NCI-H460 (cell line): ENCODE results near the gene TCTN1. TPM values are rescaled to one million over a fixed set of nuclear protein-coding genes. Genes with fewer than 3 reads are reported as not detected.
"Not testable (repeated sequence)": the region's sequence is repeated elsewhere in the genome, so short reads cannot be mapped to it uniquely, and the experiment has no call there.

Experiments
- DNase-seq: peaks from one replicate; pipeline ENCODE4 v3.0.0-alpha.2; 2016; ENCODE audit warnings: low read depth; ENCODE audit errors: extremely low read depth
- total RNA-seq: library from RNA; depleted of rRNA; stranded (reverse); fragments of >200 nt; shearing (Covaris generic); gene quantifications from 2 replicates; pipeline ENCODE4 v1.2.3, GENCODE V29; 2014

Gene TCTN1
- total RNA-seq, 1 experiment from 2014 or later, result 42.6 TPM

GRCh38 chr12:110635055-110635454 is 21.1 kb downstream of the TCTN1 start:
- DNase-seq, result no peak

- no peak for DNase-seq
Observed at GRCh38 chr12:110636516-110636915, 22.6 kb downstream of the TCTN1 start.

GRCh38 chr12:110637869-110638441 is 24.0 kb downstream of the TCTN1 start:
- no peak for DNase-seq

- DNase-seq, result no peak
Observed at GRCh38 chr12:110638796-110639195, 24.9 kb downstream of the TCTN1 start.

- DNase-seq, result no peak
Observed at GRCh38 chr12:110639336-110640141, 25.6 kb downstream of the TCTN1 start.

- DNase-seq, result no peak
Observed at GRCh38 chr12:110640275-110641025, 26.5 kb downstream of the TCTN1 start.

GRCh38 chr12:110641521-110641920 is 27.6 kb downstream of the TCTN1 start:
- DNase-seq, result no peak

- DNase-seq, result no peak
Observed at GRCh38 chr12:110647631-110648040, 33.7 kb downstream of the TCTN1 start.

- no peak for DNase-seq
Observed at GRCh38 chr12:110649341-110649847, 35.5 kb downstream of the TCTN1 start.

GRCh38 chr12:110654238-110654637 is 40.3 kb downstream of the TCTN1 start:
- not testable (repeated sequence) for DNase-seq

- no peak for DNase-seq
Observed at GRCh38 chr12:110656071-110656655, 42.2 kb downstream of the TCTN1 start.

GRCh38 chr12:110657747-110658146 is 43.8 kb downstream of the TCTN1 start:
- no peak for DNase-seq

- no peak for DNase-seq
Observed at GRCh38 chr12:110658242-110658641, 44.3 kb downstream of the TCTN1 start.

- no peak for DNase-seq
Observed at GRCh38 chr12:110658878-110659277, 44.9 kb downstream of the TCTN1 start.

GRCh38 chr12:110661337-110661972 is 47.5 kb downstream of the TCTN1 start:
- no peak for DNase-seq

GRCh38 chr12:110666892-110667291 is 53.0 kb downstream of the TCTN1 start:
- no peak for DNase-seq

- no peak for DNase-seq
Observed at GRCh38 chr12:110667671-110668070, 53.7 kb downstream of the TCTN1 start.

GRCh38 chr12:110668480-110669192 is 54.7 kb downstream of the TCTN1 start:
- no peak for DNase-seq

GRCh38 chr12:110669193-110669502 is 55.2 kb downstream of the TCTN1 start:
- no peak for DNase-seq

GRCh38 chr12:110670161-110670701 is 56.3 kb downstream of the TCTN1 start:
- DNase-seq, result no peak
